ENCODE measurements around the gene ZNF521.

DNA sequence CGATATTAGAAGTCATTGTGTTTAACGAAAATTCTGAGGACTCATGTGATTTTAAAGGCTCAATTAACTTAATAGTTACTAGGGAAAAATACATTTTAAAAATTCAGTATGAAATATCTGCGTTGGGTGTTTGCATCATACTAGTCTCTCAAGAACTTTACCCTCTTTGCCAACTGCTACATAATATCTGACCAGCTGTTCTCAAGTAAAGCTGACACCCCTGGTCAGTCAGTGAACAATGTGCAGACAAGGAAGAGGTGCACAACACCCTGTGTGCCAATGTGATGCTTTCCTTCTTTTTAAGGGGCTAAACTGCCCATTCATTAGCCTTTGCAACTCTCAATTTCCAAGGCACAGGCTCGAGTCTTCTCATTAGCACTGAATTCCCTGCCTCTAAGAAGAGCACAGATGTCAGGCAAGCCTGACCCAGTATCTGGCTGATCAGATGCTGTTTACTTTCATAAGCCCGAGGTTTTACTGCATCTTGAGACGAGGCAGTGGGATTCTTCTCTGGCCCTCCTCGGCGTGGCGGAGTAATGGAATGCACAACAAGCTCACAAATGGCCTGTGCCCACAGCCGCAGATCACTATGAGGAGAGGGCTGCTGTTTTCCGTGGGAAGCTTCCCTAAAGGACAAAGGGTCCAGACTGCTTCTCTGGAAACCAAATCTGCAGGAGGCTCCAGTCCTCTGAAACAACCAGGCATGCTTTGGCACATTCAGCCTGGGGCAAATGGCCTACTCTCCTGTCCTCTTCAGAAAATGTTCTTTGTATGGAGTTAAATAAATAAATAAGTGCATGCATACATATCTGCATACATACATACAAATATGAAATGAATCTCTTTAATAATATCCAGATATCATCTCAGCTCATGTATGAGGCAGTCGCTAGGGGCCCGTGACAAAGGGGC is 240.3 kb downstream of the ZNF521 start:
- TF ChIP-seq EP300 (IDR thresholded peaks at IDR 0.05) (no peak), CTCF (IDR thresholded peaks at IDR 0.05) (no peak)
